Osteoblast (primary cell): ENCODE data around the gene FAAP24. TPM values are rescaled to one million over a fixed set of nuclear protein-coding genes. Genes with fewer than 3 reads are reported as not detected.
"Not testable (repeated sequence)": the region's sequence is repeated elsewhere in the genome, so short reads cannot be mapped to it uniquely, and the experiment has no call there.

Source experiments
- DNase-seq: peaks from one replicate; pipeline ENCODE4 v3.0.0; 2011; ENCODE audit warnings: low spot score, mixed read lengths; ENCODE audit not compliant: insufficient read length; ENCODE audit errors: missing footprints
- H2AFZ ChIP-seq: 2 replicates; pipeline ENCODE4 v1.6.0; 2011; ENCODE audit warnings: mild to moderate bottlenecking, low read length
- H3K27ac ChIP-seq: 2 replicates; pipeline ENCODE4 v1.5.1; 2011; ENCODE audit warnings: mild to moderate bottlenecking, low read depth, low read length, moderate library complexity
- H3K27me3 ChIP-seq: 2 replicates; pipeline ENCODE4 v1.6.0; 2012; ENCODE audit warnings: mild to moderate bottlenecking, control low read depth, inconsistent platforms, low read length, moderate library complexity; ENCODE audit not compliant: insufficient read depth
- H3K36me3 ChIP-seq: 2 replicates; pipeline ENCODE4 v1.5.1; 2011; ENCODE audit warnings: mild to moderate bottlenecking, low read length, control low read depth, moderate library complexity; ENCODE audit not compliant: insufficient read depth
- H3K4me1 ChIP-seq: 2 replicates; pipeline ENCODE4 v1.5.1; 2011; ENCODE audit warnings: mild to moderate bottlenecking, low read length, control low read depth, moderate library complexity; ENCODE audit not compliant: insufficient read depth
- H3K4me2 ChIP-seq: 2 replicates; pipeline ENCODE4 v1.6.0; 2011; ENCODE audit warnings: mild to moderate bottlenecking, low read length; ENCODE audit not compliant: insufficient read depth
- H3K4me3 ChIP-seq: fragments of 200-600 bp; sonication (generic); 3 replicates; pipeline ENCODE4 v1.5.1; 2012; ENCODE audit warnings: mild to moderate bottlenecking, low read length, inconsistent platforms; ENCODE audit not compliant: insufficient read depth
- H3K79me2 ChIP-seq: 2 replicates; pipeline ENCODE4 v1.6.0; 2012; ENCODE audit warnings: mild to moderate bottlenecking, low read length, control low read depth, inconsistent platforms; ENCODE audit not compliant: insufficient read depth
- H3K9me3 ChIP-seq: 2 replicates; pipeline ENCODE4 v1.5.1; 2011; ENCODE audit warnings: low read depth, low read length, control low read depth
- H4K20me1 ChIP-seq: 2 replicates; pipeline ENCODE4 v1.6.0; 2012; ENCODE audit warnings: mild to moderate bottlenecking, low read length, control low read depth; ENCODE audit not compliant: insufficient read depth
- total RNA-seq: library from RNA; depleted of rRNA; stranded (reverse); fragments of >200 nt; gene quantifications from 2 replicates; pipeline ENCODE4 v1.2.3, GENCODE V29; 2012
- TF ChIP-seq, protein P1 (sequence below): IDR thresholded peaks from 2 replicates; pipeline ENCODE4 v1.5.1; 2011; ENCODE audit warnings: mild to moderate bottlenecking, low read depth, low read length, moderate library complexity; ENCODE audit errors: extremely low read depth

The FAAP24 gene
- total RNA-seq, 1 donor: 3.6 TPM

GRCh38 chr19:32988724-32989123, 16.7 kb downstream of the FAAP24 start:
- Histone ChIP-seq H3K4me3 (no peak overlapping the region), H3K9me3 (no peaks in the 10 kb centered on the region), H3K4me2 (no peak overlapping the region), H3K36me3 (no peaks in the 10 kb centered on the region), H2AFZ (no peak overlapping the region), H4K20me1 (no peaks in the 10 kb centered on the region), H3K4me1 (no peaks in the 10 kb centered on the region), H3K27me3 (no peaks in the 10 kb centered on the region), H3K79me2 (no peaks in the 10 kb centered on the region), H3K27ac (no peak overlapping the region)
- TF ChIP-seq, protein P1, sequence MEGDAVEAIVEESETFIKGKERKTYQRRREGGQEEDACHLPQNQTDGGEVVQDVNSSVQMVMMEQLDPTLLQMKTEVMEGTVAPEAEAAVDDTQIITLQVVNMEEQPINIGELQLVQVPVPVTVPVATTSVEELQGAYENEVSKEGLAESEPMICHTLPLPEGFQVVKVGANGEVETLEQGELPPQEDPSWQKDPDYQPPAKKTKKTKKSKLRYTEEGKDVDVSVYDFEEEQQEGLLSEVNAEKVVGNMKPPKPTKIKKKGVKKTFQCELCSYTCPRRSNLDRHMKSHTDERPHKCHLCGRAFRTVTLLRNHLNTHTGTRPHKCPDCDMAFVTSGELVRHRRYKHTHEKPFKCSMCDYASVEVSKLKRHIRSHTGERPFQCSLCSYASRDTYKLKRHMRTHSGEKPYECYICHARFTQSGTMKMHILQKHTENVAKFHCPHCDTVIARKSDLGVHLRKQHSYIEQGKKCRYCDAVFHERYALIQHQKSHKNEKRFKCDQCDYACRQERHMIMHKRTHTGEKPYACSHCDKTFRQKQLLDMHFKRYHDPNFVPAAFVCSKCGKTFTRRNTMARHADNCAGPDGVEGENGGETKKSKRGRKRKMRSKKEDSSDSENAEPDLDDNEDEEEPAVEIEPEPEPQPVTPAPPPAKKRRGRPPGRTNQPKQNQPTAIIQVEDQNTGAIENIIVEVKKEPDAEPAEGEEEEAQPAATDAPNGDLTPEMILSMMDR: no peak
- DNase-seq: no peak

- not testable (repeated sequence) for H3K4me3 ChIP-seq, H3K9me3 ChIP-seq, H3K4me2 ChIP-seq, H3K27ac ChIP-seq, H3K4me1 ChIP-seq, DNase-seq, H4K20me1 ChIP-seq, H3K36me3 ChIP-seq, H3K27me3 ChIP-seq, H2AFZ ChIP-seq, H3K79me2 ChIP-seq
These were observed 23.9 kb downstream of the FAAP24 start for GRCh38 chr19:32995966-32996365.

GRCh38 chr19:32997061-32997464, 25.0 kb downstream of the FAAP24 start:
- H2AFZ ChIP-seq, H3K4me1 ChIP-seq, H4K20me1 ChIP-seq, H3K27me3 ChIP-seq, H3K27ac ChIP-seq, H3K4me3 ChIP-seq, H3K79me2 ChIP-seq, H3K9me3 ChIP-seq, DNase-seq, H3K36me3 ChIP-seq, H3K4me2 ChIP-seq: not testable (repeated sequence)

DNA sequence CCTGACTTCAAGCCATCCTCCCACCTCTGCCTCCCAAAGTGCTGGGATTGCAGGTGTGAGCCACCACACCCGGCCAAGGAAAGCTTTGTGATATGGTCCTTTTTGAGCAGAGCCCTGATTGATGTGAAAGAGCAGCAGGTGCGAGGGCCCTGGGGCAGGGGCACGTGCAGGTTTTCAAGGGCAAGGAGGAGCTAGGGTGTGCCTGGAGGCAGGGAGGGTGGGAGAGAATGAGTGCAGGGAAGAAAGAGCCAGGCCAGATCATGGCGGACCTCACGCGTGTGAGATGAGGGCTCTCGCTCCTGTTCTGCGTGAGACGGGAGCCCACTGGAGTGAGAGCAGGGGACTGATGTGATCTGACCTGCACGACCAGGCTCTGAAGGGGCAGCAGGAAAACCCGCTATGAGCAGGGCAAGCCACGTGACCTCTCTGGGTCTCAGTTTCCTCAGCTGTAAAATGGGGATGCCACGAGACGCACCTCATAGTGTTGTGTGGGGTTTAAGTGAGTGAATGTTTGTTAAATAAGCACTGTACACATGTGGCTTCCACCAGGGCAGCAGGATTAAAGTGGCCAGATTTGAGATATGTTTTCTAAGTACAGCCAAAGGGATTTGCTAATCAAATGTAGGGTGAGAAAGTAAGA, 25.8 kb downstream of the FAAP24 start:
- no peak overlapping the region for H3K4me2 ChIP-seq
- H2AFZ ChIP-seq: no peak overlapping the region
- no peak overlapping the region for H3K27ac ChIP-seq
- TF ChIP-seq, protein P1: no peak
- H3K4me3 ChIP-seq: no peak overlapping the region
- DNase-seq: no peak
- no peaks in the 10 kb centered on the region for H4K20me1 ChIP-seq
- H3K36me3 ChIP-seq: no peaks in the 10 kb centered on the region
- H3K4me1 ChIP-seq: no peaks in the 10 kb centered on the region
- H3K9me3 ChIP-seq: no peaks in the 10 kb centered on the region
- no peaks in the 10 kb centered on the region for H3K27me3 ChIP-seq
- H3K79me2 ChIP-seq: no peaks in the 10 kb centered on the region

DNA sequence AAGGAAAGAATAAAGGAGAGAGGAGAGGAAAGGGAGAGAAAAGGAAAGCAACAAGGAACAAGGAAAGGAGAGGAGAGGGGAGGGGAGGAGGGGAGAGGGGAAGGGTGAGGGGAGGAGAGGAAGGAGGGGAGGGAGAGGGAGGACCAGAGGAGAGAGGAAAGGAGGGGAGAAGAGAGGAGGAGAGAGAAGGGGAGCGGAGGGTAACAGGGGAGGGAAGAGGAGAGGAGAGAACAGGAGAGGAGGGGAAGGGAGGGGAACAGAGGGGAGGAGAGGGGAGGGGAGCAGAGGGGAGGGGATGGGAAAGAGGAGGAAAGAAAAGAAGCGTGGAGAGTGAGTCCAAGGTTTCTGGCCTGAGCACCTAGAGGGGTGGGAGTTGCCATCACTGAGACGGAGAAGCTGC, 26.7 kb downstream of the FAAP24 start:
- Histone ChIP-seq H3K4me3 (no peak overlapping the region), H3K4me1 (no peaks in the 10 kb centered on the region), H3K36me3 (no peaks in the 10 kb centered on the region), H3K4me2 (no peak overlapping the region), H4K20me1 (no peaks in the 10 kb centered on the region), H3K27ac (no peak overlapping the region), H3K9me3 (no peaks in the 10 kb centered on the region), H3K79me2 (no peaks in the 10 kb centered on the region), H3K27me3 (no peaks in the 10 kb centered on the region), H2AFZ (no peak overlapping the region)
- TF ChIP-seq, protein P1: no peak
- no peak for DNase-seq
